ENCODE data around the gene HDGFL2.

HDGFL2 gene

DNA sequence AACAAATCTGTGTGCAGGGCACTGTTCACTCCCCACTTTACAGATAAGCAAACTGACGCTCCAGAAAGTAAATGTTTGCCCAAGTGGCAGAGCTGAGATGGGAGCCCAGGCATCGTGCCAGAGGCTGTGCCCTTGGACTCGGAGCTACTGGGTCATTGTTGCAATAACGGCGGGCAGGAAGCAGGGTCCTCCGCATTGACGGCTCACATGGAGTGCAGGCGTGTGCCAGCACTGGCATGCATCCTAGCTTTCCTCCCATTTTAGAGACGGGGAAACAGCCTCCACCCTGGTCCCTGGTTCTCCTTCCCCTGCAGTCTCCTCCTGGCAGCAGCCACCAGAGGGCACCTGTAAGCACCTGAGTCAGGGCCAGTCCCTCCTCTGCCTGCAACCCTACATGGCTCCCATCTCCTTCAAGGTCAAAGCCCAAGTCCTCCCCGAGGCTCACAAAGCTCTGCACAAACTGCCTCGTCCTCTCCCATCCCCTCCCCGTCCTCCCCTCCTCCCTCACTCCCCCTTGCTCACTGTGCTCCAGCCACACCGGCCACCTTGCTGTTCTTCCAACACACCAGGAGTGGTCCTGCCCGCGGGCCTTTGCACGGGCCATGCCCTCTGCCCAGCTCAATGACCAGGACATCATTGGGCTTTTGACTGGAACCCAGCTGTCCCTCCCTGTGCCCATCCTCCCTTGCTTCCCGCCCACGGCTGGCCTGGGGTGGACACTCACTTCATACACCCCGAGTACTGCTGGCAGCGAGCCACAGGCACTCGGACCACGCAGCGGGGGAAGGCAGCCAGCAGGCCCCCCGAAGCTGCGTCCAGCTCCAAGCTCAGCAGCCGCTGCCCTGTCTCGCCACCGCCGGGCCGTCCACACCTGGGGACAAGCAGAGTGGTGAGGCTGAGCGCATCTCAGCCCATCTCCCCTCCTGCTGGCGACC lies 75.5 kb downstream of the HDGFL2 start:
- H3K27me3 ChIP-seq = no peaks in the 10 kb centered on the region
- no peak overlapping the region for H3K4me2 ChIP-seq
- no peaks in the 10 kb centered on the region for H3K9me3 ChIP-seq
- TF ChIP-seq Cebpa-rat (IDR thresholded peaks at IDR 0.05) = no peak
- H3K27ac ChIP-seq = no peak overlapping the region
- no peak overlapping the region for H3K9ac ChIP-seq
- peaks cover 16% of the 10 kb centered on the region; the same call in 1 of the 2 replicates for H3K36me3 ChIP-seq
- no peak overlapping the region for H3K4me3 ChIP-seq
- H4K20me1 ChIP-seq = no peaks in the 10 kb centered on the region
- H3K4me1 ChIP-seq = no peaks in the 10 kb centered on the region

GRCh38 chr19:4548238-4548584 lies 76.1 kb downstream of the HDGFL2 start:
- Histone ChIP-seq H3K27me3 (no peaks in the 10 kb centered on the region), H3K4me3 (no peak overlapping the region), H3K36me3 (peaks cover 18% of the 10 kb centered on the region; the same call in 1 of the 2 replicates), H3K9ac (no peak overlapping the region), H3K4me2 (no peak overlapping the region), H4K20me1 (no peaks in the 10 kb centered on the region), H3K27ac (no peak overlapping the region), H3K9me3 (no peaks in the 10 kb centered on the region), H3K4me1 (no peaks in the 10 kb centered on the region)
- no peak for TF ChIP-seq Cebpa-rat (IDR thresholded peaks at IDR 0.05)

DNA sequence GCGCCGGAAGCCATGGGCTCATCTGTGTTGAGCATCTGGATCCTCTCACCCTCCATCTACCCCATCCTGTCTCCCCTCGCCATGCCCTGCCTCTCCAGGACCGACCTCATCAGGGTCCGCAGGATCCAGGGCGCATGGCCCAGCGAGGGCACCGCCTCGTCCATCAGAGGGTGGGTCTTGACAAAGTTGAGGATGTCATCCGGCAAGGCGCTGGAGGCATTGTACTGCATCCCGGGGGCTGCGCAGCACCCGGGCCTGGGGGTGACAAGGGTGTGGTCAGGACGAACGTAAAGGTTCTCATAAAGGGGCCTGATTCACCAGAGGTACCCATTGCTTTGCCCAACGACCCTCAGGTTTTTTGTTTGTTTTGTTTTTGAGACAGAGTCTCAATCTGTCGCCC lies 77.9 kb downstream of the HDGFL2 start:
- H3K27me3 ChIP-seq = no peaks in the 10 kb centered on the region
- peaks cover 30% of the 10 kb centered on the region; the same call in 1 of the 2 replicates for H3K36me3 ChIP-seq
- no peak overlapping the region for H3K4me3 ChIP-seq
- H3K4me2 ChIP-seq = no peak overlapping the region
- no peak for TF ChIP-seq Cebpa-rat (IDR thresholded peaks at IDR 0.05)
- no peaks in the 10 kb centered on the region for H3K4me1 ChIP-seq
- H4K20me1 ChIP-seq = no peaks in the 10 kb centered on the region
- no peaks in the 10 kb centered on the region for H3K9me3 ChIP-seq
- H3K9ac ChIP-seq = no peak overlapping the region
- H3K27ac ChIP-seq = no peak overlapping the region

GRCh38 chr19:4550479-4551050 lies 78.5 kb downstream of the HDGFL2 start:
- no peak overlapping the region for H3K27ac ChIP-seq
- no peaks in the 10 kb centered on the region for H3K4me1 ChIP-seq
- H3K9ac ChIP-seq = no peak overlapping the region
- no peaks in the 10 kb centered on the region for H3K9me3 ChIP-seq
- H3K36me3 ChIP-seq = peaks cover 31% of the 10 kb centered on the region; the same call in 1 of the 2 replicates
- no peak for TF ChIP-seq Cebpa-rat (IDR thresholded peaks at IDR 0.05)
- no peak overlapping the region for H3K4me3 ChIP-seq
- no peak overlapping the region for H3K4me2 ChIP-seq
- no peaks in the 10 kb centered on the region for H4K20me1 ChIP-seq
- H3K27me3 ChIP-seq = no peaks in the 10 kb centered on the region
